ENCODE data around the gene CDK8.
A peak's percentile ranks its signal among the peaks of the same experiment; 100 is the strongest.

The CDK8 gene

DNA sequence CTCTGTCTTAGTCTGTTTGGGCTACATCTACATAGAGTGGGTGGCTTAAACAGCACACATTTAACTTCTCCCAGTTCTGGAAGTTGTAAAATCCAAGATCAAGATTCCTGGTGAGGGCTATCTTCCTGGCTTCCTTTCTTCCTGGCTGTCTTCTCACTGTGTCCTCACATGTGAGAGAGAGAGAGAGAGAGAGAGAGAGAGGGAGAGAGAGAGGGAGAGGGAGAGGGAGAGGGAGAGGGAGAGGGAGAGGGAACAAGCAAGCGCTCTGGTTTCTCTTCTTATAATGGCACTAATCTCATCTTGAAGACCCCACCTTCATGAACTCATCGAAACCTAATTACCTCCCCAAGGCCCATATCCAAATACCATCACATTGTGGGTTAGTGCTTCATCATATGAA is 69.2 kb downstream of the CDK8 start:
- no peak for DNase-seq

DNA sequence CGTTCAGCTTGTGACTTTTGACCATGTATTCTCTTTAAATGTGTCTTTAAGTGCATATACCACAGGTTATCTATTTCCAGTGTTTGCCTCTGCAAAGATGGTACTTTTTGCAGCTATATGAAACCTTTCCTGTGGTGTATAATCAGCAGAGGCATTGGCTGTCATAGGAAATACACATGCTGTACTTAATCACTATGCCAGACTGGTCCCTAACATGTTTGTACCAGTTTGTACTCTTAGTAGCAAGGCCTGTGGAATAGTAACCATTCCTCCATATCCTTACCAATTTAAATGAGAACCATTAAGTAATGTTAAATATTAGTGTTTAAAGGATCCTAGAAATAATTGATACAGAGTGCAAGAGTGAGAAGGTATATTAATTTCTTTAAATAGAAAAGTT is 69.8 kb downstream of the CDK8 start:
- no peak for DNase-seq

DNA sequence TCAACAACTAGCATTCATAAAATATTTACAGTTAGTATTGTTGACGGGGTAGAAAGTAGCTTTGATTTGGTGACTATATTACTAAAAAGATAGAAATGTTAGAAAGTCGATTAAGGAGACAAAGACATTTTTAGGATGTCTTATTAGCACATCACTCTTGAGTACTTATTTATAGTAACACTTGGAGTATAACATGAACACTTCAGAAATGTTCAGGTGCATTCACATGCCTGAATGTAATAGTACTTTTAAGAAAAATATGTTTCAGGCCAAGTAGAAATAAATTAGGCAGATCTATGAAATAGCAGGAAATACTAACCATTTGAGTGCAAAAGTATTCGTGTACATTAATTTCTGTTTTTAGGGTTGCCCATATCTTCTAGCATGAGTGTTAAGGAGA is 70.4 kb downstream of the CDK8 start:
- DNase-seq = no peak

DNA sequence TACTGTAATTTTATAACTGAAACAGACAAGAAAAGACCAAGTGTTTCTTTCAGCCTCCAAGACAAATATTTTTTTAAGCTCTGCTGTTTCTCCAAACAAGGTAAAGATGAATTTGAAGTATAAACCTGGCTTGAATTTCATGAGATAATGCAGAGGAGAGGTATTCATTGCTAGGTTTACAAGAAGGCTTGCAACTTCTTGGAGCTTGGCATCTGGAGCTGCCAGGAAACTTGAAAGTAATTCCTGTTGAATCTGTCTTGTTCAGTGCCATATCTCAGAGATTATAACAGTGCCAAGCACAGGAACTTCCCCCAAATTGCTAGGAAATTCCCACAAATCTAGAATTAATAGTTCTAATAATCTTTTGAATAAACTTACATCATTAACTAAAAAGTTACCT is 70.9 kb downstream of the CDK8 start:
- DNase-seq = no peak

DNA sequence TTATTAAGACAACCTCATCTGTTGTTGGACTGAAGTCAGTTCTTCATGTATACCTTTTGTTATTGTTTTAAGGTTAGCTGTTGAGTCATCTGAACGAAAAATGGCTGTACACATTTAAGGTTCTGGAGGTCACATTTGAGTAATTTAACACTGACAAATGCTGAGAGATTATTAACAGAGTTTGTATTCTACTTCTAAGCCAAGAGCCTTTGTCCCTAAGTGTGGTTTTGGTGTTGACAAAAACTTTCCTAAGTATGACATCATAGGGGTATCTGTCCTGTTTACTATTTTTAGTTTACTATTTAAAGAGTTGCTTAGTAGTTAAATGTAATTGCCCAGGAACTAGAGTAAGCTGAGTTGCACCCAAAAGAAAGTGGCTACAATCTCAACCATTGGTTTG is 71.9 kb downstream of the CDK8 start:
- DNase-seq = no peak

DNA sequence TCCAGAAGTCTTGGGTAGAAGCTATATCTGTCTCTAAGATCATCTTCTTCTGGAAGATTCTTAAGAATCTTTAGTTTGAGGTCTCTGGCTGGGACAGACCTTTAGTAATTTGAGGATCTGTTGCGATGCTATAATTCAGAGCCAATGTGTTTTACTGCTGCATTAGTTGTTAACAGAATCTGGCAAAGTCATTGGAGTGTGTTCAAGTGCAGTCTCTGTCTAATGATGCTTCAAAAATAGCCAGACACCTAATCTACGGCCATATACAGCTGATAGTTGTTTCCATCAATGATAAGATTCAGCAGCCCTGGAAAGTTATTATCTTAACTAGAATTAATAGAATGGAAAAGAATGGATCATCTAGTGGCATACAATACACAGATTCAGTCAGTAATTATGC is 72.6 kb downstream of the CDK8 start:
- no peak for DNase-seq

DNA sequence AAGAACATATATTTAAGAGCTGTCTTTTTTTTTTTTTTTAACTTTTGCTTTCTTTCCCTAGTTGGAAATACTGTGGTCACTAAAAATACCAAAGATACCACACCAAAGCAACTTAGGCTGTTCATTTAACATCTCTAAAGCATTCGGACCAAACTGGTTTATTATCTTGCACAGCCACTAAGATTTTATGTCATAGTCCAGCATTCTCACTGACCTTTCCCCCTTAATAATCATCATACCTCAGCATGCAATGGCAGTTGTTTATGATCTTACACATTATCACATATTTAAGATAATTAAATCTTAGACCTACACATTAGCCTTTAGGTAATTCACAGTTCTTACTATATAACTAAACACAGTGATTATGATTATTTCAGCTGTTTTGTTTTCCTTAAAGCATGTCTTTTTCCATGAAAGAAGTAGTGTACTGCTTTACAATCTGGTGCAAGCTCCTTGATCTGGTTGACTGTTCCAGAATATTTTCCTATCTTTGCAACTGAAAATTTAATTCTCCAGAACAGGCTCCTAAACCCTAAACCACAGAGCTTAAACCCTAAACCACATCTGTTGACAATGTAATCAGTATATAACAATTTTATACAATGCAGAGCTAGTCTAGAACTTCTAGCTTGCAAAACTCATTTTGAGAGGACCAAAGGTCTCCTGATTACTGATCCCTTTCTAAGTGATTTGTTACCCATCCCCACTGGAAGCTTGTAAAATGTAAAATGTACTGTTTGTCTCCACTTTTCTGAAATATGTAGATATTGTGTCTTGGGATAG is 74.2 kb downstream of the CDK8 start:
- DNase-seq = no peak

DNA sequence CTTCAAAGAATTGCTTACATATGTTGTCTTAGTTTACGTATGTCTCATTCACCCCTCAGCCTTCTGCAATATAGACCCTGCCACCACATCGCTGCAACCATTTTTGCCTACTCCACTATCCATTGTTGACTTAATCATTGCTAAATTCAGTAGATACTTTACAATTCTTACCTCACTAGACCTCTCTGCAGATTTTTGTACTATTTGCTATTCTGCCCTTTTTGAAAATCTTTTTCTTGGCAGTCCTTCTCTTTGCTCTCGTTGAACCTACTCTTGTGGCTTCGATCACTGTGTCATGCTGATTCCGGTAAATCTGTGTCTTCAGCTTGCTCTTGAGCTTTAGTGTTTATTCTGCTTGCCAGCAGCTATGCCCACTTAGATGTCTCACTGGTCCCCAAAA is 81.2 kb downstream of the CDK8 start:
- no peak for DNase-seq

DNA sequence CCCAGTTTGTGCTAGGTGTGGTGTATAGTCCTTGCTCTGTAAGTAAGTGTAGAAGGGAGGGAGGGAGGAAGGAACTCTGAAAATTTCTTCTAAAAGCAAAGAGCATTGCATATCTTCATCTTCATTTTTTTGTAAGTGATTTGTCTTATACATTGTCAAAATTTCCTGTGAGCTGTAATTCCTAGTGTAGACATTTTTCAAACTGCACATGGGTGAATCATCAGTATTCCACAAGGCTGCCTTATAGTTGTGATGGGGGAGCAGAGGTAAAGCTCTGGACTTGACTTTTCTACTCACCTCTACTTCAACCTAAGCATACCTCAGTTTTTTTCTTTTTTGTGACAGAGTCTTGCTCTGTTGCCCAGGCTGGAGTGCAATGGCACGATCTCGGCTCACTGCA is 86.9 kb downstream of the CDK8 start:
- no peak for DNase-seq

DNA sequence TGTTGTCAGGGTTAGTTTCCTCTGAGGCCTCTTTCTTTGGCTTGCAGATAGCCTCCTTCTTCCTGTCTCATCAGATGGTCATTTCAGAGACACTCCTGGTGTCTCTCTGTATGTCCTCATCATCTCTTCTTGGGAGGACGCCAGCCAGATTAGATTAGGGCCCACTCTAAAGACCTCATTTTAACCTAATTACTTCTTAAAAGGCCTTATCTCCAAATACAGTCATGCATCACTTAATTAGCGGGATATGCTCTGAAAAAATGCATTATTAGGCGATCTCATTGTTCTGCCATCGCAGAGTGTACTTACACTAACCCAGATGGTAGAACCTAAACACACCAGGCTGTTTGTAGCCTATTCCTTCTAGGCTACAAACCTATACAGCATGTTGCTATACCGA is 89.0 kb downstream of the CDK8 start:
- DNase-seq = peak; percentile 11

DNA sequence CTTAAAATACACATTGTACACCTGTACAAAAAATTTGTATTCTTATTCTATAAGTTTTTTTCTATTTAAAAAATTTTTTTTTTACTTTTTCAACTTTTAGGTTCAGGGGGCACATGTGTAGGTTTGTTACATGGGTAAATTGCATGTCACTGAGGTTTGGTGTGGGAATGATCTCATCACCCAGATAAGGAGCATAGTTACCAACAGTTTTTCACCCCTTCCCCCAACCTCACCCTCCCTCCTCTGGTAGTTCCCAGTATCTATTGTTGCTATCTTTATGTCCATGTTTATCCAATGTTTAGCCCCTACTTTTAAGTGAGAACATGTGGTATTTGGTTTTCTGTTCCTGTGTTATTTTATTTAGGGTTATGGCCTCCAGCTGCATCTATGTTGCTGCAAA is 89.9 kb downstream of the CDK8 start:
- no peak for DNase-seq

DNA sequence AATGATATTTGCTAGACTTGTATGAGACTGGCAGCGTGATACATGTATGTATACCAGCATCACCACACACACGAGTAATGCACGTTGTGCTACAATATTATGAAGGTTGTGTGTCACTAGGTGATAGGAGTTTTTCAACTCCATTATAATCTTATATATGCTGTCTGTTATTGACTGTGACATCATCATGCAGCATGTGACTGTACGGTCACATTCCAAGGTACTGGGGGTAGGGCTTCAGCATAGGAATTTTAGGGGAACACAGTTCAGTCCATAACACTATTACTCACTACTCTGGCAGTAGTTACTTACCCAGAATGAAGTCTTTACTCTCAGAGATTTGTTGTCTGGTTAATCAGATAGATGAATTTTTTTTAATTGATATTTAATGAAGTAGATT is 91.1 kb downstream of the CDK8 start:
- no peak for DNase-seq

DNA sequence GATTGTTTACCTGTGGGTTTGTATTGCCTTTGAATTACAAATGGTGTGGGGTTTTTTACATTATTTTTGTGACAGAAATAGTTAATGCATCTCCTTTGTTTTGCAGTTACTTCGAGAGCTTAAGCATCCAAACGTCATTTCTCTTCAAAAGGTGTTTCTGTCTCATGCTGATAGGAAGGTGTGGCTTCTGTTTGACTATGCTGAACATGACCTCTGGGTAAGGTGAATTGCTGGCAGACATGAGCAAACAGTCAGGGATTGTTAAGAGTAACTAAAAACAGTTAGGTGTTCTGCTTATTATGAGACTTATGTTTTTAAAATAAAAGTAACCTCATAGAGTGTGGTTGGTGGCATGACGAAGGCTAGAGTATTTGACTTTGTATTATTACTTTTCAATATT is 95.0 kb downstream of the CDK8 start:
- DNase-seq = no peak

DNA sequence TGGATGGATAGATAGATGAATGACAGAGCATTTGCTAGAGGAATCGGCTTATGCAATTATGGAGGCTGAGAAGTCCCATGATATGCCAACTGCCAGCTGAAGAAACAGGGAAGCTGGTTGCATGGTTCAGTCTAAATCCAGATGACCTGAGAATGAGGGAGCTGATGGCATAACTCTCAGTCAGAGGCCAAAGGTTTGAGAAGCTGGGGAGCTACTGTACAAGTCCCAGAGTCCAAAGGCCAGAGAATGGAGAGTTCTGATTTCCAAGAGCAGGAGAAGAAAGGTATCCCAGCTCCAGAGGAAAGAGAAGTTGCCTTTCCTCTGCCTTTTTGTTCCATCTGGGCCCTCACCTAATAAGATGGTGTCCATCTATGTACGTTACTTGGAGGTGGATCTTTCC is 108.3 kb downstream of the CDK8 start:
- no peak for DNase-seq

DNA sequence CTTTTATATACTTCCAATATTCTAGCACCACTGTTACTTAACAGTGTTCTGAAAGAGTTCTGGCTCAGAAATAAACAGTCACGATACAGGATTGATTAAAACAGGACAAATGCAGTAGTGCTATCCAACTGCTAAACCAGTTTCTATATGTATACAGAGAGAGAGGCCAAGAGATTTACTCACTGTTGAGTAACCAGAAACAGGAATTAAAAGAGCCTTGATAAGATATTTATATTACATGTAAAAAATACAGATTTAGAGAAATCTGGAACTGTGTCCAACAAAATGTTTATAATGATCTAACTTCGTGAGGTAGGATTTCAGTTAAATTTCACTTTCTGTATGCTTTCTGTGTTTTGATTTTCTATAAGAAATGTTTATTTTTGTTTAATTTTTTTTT is 116.6 kb downstream of the CDK8 start:
- DNase-seq = no peak

DNA sequence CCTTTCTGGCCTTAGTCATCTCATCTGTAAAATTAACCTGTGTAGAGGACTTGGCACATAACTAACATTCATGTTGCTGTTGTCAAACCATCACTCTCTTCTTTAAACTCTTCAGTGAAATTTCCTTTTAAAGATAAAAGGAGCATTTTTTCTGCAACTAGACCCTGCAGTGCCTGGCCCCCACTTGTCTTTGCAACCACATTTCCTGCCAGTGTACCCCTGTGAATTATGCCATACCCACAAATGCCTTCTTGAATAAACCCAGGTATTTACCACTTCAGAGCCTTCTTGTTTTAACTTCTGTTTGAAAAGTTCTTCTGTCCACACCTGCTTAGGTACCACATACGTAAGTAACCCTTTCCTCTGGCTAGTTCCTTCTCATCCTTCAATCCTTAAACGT is 118.8 kb downstream of the CDK8 start:
- no peak for DNase-seq

DNA sequence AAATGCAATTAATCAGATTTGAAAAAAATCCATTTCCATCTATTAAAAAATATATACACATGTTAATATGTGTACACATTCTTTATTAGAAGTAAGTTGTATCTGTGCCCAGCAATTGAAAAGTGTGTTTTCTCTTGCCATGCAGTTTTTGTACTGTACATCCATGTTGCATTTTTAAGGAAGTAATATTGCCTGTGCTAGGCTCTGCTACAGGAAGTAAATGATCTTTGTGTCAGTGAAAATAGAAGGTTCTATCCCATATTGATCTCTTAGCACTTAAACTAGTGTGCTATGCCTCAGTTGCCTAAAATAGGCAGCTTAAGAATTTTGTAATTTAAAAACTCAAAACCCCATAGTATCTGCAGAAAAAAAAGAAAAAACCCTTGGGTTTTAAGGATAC is 122.5 kb downstream of the CDK8 start:
- DNase-seq = no peak

DNA sequence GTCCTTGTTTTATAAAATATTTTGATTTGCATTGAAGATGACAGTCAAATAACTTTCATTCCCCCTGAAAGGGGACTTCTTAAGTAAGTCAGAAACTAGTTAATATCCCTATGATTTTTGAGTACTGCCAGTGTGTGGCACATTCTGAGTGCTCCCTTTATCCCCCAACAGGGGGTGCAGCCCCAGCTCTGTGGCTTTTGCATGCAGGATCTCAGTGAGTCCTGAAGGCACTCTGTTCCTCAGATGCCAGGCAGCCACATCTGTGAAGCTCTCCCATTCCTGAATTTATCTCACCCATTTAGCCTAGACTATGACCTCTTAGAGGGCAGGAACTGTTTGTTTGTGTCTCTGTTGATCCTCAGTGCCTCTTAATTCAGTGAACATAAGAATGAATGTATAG is 123.1 kb downstream of the CDK8 start:
- no peak for DNase-seq

DNA sequence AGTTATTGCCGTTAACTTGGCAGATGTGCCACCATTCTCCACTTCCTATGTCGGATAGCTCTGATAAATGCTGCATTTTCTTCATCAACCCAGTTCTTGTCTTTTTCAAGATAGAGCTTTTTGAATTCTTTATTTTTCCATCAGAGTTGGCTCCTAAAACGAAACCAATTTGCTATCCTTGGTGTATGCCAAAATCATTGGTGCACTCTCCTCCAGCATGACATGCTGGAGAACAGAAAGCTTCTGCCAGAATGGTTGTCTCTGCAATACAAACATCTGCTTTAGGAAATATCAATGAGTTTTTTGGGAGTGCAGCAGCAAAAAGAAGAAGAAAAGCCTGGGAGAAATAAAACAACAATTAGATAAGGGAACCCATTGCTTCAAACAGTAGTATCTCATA is 124.2 kb downstream of the CDK8 start:
- DNase-seq = no peak

DNA sequence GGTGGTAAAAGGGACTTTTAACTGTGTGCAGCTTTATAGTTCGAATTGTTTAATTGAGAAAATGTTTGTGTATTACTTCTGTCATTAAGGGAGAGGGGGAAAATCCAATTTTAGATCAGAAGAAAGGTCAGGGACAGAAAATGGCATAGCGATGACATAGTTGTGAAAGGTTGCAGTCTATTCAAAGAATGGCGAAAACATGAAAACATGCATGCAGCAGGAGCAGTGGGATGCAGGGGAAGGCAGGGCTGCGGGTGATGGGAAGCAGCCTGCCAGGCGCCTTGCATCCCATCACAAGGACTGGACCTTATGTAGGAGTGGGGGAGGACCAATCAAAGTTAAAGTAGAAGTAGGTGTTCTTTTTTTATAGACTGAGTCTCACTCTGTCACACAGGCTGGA is 125.9 kb downstream of the CDK8 start:
- DNase-seq = no peak

DNA sequence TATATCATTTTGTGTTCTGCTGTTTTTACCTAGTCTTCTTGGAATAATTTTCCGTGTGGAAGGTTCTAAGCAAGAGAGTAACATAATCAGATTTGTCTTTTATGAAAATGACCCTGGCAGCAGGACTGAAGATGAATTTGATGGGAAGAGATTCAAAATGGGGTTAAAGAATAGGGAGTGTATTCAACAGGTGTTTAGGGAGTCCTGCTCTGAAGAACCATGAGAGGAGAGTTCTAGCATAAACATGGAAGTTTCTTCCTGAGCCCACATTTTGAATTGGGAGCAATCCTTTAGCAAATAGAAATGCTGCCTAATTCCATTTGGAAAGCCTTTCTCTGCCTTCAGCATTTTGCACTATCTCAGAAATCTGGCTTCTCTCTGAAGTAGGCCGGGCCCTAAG is 127.0 kb downstream of the CDK8 start:
- no peak for DNase-seq

DNA sequence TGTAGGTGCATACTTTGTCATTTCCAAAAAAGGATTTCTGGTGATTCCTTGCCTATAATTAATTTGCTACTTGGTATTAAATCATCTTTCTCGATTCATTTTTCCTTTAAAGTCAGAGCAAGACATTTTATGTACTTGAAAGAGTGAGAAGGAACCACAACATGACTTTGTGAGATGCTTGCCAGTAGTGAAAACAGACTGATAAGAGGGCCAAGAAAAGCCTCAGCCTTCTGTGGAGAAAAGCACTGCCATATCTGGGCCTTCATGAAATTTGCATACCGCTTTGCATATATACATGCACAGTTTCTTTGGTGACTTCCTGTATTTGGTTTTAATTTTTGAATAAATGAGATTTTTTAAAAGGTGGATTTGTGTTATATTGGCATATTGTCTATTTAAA is 128.4 kb downstream of the CDK8 start:
- no peak for DNase-seq

DNA sequence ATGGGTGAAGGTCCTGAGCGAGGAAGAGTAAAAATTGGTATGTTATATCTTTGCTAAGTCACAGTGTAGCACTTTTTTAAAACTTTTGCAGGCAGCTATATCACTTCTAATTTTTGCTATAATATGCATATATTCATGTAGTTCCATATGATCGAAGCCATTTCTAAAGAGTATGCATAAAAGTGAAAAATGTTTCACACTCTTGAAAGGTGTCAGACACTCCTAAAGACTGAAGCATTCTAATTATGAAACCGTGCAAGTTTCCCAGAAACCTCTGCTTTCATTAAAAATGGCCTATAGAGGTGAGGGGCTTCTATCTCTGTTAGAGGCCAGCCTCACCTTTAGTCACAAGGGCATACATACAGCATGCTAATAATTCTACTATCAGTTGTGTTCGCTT is 128.9 kb downstream of the CDK8 start:
- DNase-seq = no peak

DNA sequence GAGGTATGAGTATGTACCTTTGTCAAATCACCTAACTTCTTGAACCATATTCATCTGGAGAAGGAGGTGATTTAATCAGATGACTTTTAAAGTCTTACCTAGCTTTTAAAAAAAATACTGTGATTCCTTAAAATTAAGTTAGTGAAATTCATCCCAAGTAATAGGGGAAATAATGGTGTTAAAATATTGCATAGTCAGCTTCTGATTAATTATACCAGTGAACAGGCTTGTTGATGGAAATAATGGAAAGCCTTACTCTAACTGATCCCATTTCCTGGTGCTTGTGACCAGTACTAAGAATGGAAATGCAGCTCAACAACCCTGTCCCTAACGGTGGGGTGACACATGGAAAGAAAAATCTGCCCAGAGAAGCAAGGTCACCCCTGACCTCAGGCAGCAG is 130.7 kb downstream of the CDK8 start:
- DNase-seq = no peak

DNA sequence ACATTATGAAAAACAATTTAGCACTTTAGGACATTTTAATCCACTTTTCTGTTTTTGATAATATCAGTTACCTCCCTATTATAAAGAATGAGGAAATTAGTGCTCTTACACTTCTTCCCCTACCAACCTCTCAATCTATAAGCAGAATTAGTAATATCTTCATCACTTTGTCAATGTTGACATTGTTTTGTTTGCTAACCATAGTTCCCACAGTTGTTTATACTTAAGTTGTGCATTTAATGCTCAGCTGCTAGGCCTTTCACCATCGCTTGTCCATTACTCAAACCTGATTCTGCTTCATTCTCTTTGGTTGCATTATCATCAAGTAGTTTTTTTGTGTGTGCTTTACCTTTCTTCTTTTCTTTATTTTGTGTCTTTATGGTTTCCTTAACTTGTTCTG is 132.1 kb downstream of the CDK8 start:
- no peak for DNase-seq

DNA sequence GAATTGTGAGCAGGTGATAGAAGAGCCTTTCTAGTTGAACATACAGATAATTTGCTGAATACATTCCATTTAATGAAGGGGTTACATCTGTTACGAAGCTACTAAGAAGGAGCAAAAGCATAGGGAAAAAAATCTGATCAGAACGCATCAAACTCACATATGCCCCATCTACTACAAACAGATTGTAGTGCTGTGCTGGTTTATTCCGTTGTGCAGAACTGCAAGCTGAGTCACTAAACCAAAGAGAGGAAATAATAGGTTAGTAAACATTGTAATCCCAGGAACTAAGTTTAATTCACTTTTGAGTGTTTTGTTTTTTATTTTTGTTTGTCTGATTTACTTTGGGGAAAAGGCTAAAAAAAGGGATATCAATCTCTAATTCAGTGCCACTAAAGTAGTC is 136.3 kb downstream of the CDK8 start:
- DNase-seq = no peak
